Hematopoietic multipotent progenitor cell treated with erythropoietin and hydrocortisone succinate and interleukin-3 and kit ligand, for 6 days (in vitro differentiated cells): ENCODE measurements around the gene GOLPH3.

Experiments
- DNase-seq: peaks from one replicate; pipeline ENCODE4 v3.0.0-alpha.2; 2015

Gene GOLPH3

GRCh38 chr5:32170303-32171151 is 3.6 kb downstream of the GOLPH3 start:
- no peak for DNase-seq

GRCh38 chr5:32168460-32169033 is 5.6 kb downstream of the GOLPH3 start:
- no peak for DNase-seq

GRCh38 chr5:32165597-32165996 is 8.5 kb downstream of the GOLPH3 start:
- DNase-seq = peak; percentile 30

- DNase-seq = no peak
Measured at GRCh38 chr5:32163785-32164184, 10.3 kb downstream of the GOLPH3 start.

- DNase-seq = no peak
Measured at GRCh38 chr5:32163053-32163452, 11.1 kb downstream of the GOLPH3 start.

GRCh38 chr5:32160228-32160627 is 13.9 kb downstream of the GOLPH3 start:
- no peak for DNase-seq

GRCh38 chr5:32159328-32160072 is 14.6 kb downstream of the GOLPH3 start:
- no peak for DNase-seq

- no peak for DNase-seq
Measured at GRCh38 chr5:32158679-32158975, 15.5 kb downstream of the GOLPH3 start.

GRCh38 chr5:32157078-32157477 is 17.0 kb downstream of the GOLPH3 start:
- no peak for DNase-seq

GRCh38 chr5:32156635-32157034 is 17.5 kb downstream of the GOLPH3 start:
- no peak for DNase-seq

GRCh38 chr5:32155211-32155610 is 18.9 kb downstream of the GOLPH3 start:
- DNase-seq = no peak

GRCh38 chr5:32153723-32154122 is 20.4 kb downstream of the GOLPH3 start:
- DNase-seq = no peak

- no peak for DNase-seq
Measured at GRCh38 chr5:32151198-32151597, 22.9 kb downstream of the GOLPH3 start.

GRCh38 chr5:32150366-32150765 is 23.8 kb downstream of the GOLPH3 start:
- DNase-seq = no peak

GRCh38 chr5:32147959-32148358 is 26.2 kb downstream of the GOLPH3 start:
- peak; percentile 77 for DNase-seq

GRCh38 chr5:32147236-32147635 is 26.9 kb downstream of the GOLPH3 start:
- peak; percentile 28 for DNase-seq

- no peak for DNase-seq
Measured at GRCh38 chr5:32145378-32145777, 28.7 kb downstream of the GOLPH3 start.

- DNase-seq = no peak
Measured at GRCh38 chr5:32144378-32145207, 29.5 kb downstream of the GOLPH3 start.

GRCh38 chr5:32143617-32144377 is 30.3 kb downstream of the GOLPH3 start:
- DNase-seq = no peak

GRCh38 chr5:32138839-32139493 is 35.2 kb downstream of the GOLPH3 start:
- DNase-seq = no peak

- DNase-seq = no peak
Measured at GRCh38 chr5:32136342-32136741, 37.8 kb downstream of the GOLPH3 start.

GRCh38 chr5:32135086-32135485 is 39.0 kb downstream of the GOLPH3 start:
- DNase-seq = peak; percentile 76
